HUDEP-2 (cell line): ENCODE results near the gene NSUN6.

Source experiments
- DNase-seq, 76 experiments: peaks; one replicate each; lab custom pipeline; 2025; ENCODE audit not compliant: unreplicated experiment in 76 of 76; lab: John Stamatoyannopoulos, UW

The NSUN6 gene

GRCh38 chr10:18505456-18506118 lies 145.8 kb downstream of the NSUN6 start:
- peak in 21 of 76 experiments; percentile 1 to 63 (median 10) for DNase-seq

GRCh38 chr10:18504161-18504560 lies 147.2 kb downstream of the NSUN6 start:
- DNase-seq, result no peak

- DNase-seq, result no peak
Measured at GRCh38 chr10:18501629-18502028, 149.8 kb downstream of the NSUN6 start.

GRCh38 chr10:18501198-18501597 lies 150.2 kb downstream of the NSUN6 start:
- no peak for DNase-seq

GRCh38 chr10:18500576-18500975 lies 150.8 kb downstream of the NSUN6 start:
- DNase-seq, result no peak

GRCh38 chr10:18498998-18499397 lies 152.4 kb downstream of the NSUN6 start:
- DNase-seq, result no peak

GRCh38 chr10:18497806-18498369 lies 153.5 kb downstream of the NSUN6 start:
- DNase-seq, result no peak
